Measurements from ENCODE around the gene TAS2R14. TPM values are rescaled to one million over a fixed set of nuclear protein-coding genes. Genes with fewer than 3 reads are reported as not detected.

Gene TAS2R14
- 1 to 10 TPM in 1 of 4 donors, under 1 TPM in 2, not detected in 1; 0.27 to 3.0 (median 0.29) TPM for total RNA-seq

- no peak for TF ChIP-seq POLR2A (IDR thresholded peaks at IDR 0.05)
- no peak for TF ChIP-seq CTCF (IDR thresholded peaks at IDR 0.05 in 4 of 5, conservative IDR thresholded peaks at IDR 0.05 in 1 of 5)
- ATAC-seq, result no peak
- no peaks in the 10 kb centered on the region for H3K9me3 ChIP-seq
Observed at GRCh38 chr12:10939163-10939562, at the start of gene TAS2R14. Gene TAS2R14, minus strand, starts transcription at chr12:10939263. Its CDS starts 56 bp downstream, at chr12:10939207.

GRCh38 chr12:10986812-10987211, 47.7 kb upstream of the TAS2R14 start, which contains the start of gene TAS2R50:
Gene TAS2R50, minus strand, starts transcription at chr12:10986912. Its CDS starts 52 bp downstream, at chr12:10986860.
- in situ Hi-C loops (cut with MboI; ENCODE audit: low sequenced_read_pairs in 4 of 4), result no loop called here
- H3K36me3 ChIP-seq, result no peaks in the 10 kb centered on the region
- H3K4me1 ChIP-seq, result no peaks in the 10 kb centered on the region
- no peak within 1 kb of the TSS for H3K27ac ChIP-seq
- H3K4me3 ChIP-seq, result no peak within 1 kb of the TSS
- no peaks in the 10 kb centered on the region for H3K27me3 ChIP-seq
- DNase-seq (no peak), ATAC-seq (no peak)
- no peaks in the 10 kb centered on the region for H3K9me3 ChIP-seq
- TF ChIP-seq POLR2A (IDR thresholded peaks at IDR 0.05) (no peak), CTCF (IDR thresholded peaks at IDR 0.05 in 4 of 5, conservative IDR thresholded peaks at IDR 0.05 in 1 of 5) (no peak)
- intact Hi-C loops (cut with DNase I; ENCODE audit: low total_unique reads), result no loop called here

More at GRCh38 chr12:10939163-10939562, at the start of gene TAS2R14:
- Histone ChIP-seq H3K4me3 (no peak within 1 kb of the TSS), H3K27me3 (no peaks in the 10 kb centered on the region), H3K4me1 (no peaks in the 10 kb centered on the region), H3K36me3 (no peaks in the 10 kb centered on the region), H3K27ac (no peak within 1 kb of the TSS)
- intact Hi-C loops (cut with DNase I; ENCODE audit: low total_unique reads), result no loop called here
- in situ Hi-C loops (cut with MboI; ENCODE audit: low sequenced_read_pairs in 4 of 4), result no loop called here
- DNase-seq, result no peak

GRCh38 chr12:10982244-10982643, 43.2 kb upstream of the TAS2R14 start:
- DNase-seq (no peak), ATAC-seq (no peak)
- no peak overlapping the region for H3K27ac ChIP-seq
- intact Hi-C loops (cut with DNase I; ENCODE audit: low total_unique reads), result no loop called here
- H3K9me3 ChIP-seq, result no peaks in the 10 kb centered on the region
- TF ChIP-seq POLR2A (IDR thresholded peaks at IDR 0.05) (no peak), CTCF (IDR thresholded peaks at IDR 0.05 in 4 of 5, conservative IDR thresholded peaks at IDR 0.05 in 1 of 5) (no peak)
- H3K36me3 ChIP-seq, result no peaks in the 10 kb centered on the region
- H3K27me3 ChIP-seq, result no peaks in the 10 kb centered on the region
- in situ Hi-C loops (cut with MboI; ENCODE audit: low sequenced_read_pairs in 4 of 4), result no loop called here
- no peak overlapping the region for H3K4me3 ChIP-seq
- no peaks in the 10 kb centered on the region for H3K4me1 ChIP-seq

GRCh38 chr12:10974965-10975364, 35.9 kb upstream of the TAS2R14 start:
- intact Hi-C loops (cut with DNase I; ENCODE audit: low total_unique reads) (no loop called here), in situ Hi-C loops (cut with MboI; ENCODE audit: low sequenced_read_pairs in 4 of 4) (no loop called here)
- ATAC-seq (no peak), DNase-seq (no peak)
- H3K36me3 ChIP-seq, result no peaks in the 10 kb centered on the region
- no peak for TF ChIP-seq POLR2A (IDR thresholded peaks at IDR 0.05)
- TF ChIP-seq CTCF (IDR thresholded peaks at IDR 0.05 in 4 of 5, conservative IDR thresholded peaks at IDR 0.05 in 1 of 5), result no peak
- H3K4me3 ChIP-seq, result no peak overlapping the region
- H3K27me3 ChIP-seq, result no peaks in the 10 kb centered on the region
- no peaks in the 10 kb centered on the region for H3K4me1 ChIP-seq
- H3K27ac ChIP-seq, result no peak overlapping the region
- no peaks in the 10 kb centered on the region for H3K9me3 ChIP-seq
